GM12878 (cell line): ENCODE results near the gene RSAD2. TPM values are rescaled to one million over a fixed set of nuclear protein-coding genes. Genes with fewer than 3 reads are reported as not detected.

ENCODE experiments used
- ATF2 ChIP-seq: IDR thresholded peaks from 2 replicates; pipeline ENCODE4 v1.6.1; 2012; ENCODE audit warnings: low read length, inconsistent platforms
- BHLHE40 ChIP-seq, 2 experiments: fragments of 450-650 bp in 1 of 2; IDR thresholded peaks; 2 replicates each; pipeline ENCODE4 v1.6.1; 2011 to 2017; ENCODE audit warnings: low read depth in 2 of 2, borderline replicate concordance in 1 of 2, improper control_type of control experiment in 1 of 2, low read length in 1 of 2, mild to moderate bottlenecking in 1 of 2
- BMI1 ChIP-seq: fragments of 450-650 bp; IDR thresholded peaks from 2 replicates; pipeline ENCODE4 v1.6.1; 2016; ENCODE audit warnings: mild to moderate bottlenecking, moderate library complexity, borderline replicate concordance
- CHD1 ChIP-seq: IDR thresholded peaks from 2 replicates; pipeline ENCODE4 v1.6.1; 2012; ENCODE audit warnings: low read depth, low read length, improper control_type of control experiment
- E4F1 ChIP-seq: fragments of 450-650 bp; IDR thresholded peaks from 2 replicates; pipeline ENCODE4 v1.6.1; 2018; ENCODE audit warnings: borderline replicate concordance, mild to moderate bottlenecking; ENCODE audit not compliant: partially characterized antibody
- FOXK2 ChIP-seq: fragments of 450-650 bp; IDR thresholded peaks from 2 replicates; pipeline ENCODE4 v1.6.1; 2017; ENCODE audit warnings: mild to moderate bottlenecking, moderate library complexity
- HDAC6 ChIP-seq: fragments of 200-600 bp; sonication (generic); IDR thresholded peaks from one replicate; pipeline ENCODE4 v1.8.0; 2017; ENCODE audit warnings: antibody characterized with exemption; ENCODE audit not compliant: unreplicated experiment
- IKZF1 ChIP-seq: fragments of 450-650 bp; conservative IDR thresholded peaks from 2 replicates; pipeline ENCODE4 v1.6.1; 2017; ENCODE audit warnings: antibody characterized with exemption, mild to moderate bottlenecking
- JUND ChIP-seq: IDR thresholded peaks from 2 replicates; pipeline ENCODE4 v1.6.1; 2012; ENCODE audit warnings: low read depth, mild to moderate bottlenecking, low read length, improper control_type of control experiment, moderate library complexity
- MAX ChIP-seq: IDR thresholded peaks from 2 replicates; pipeline ENCODE4 v1.6.1; 2012; ENCODE audit warnings: low read depth, low read length, improper control_type of control experiment
- MEF2B ChIP-seq: fragments of 450-650 bp; IDR thresholded peaks from 2 replicates; pipeline ENCODE4 v1.6.1; 2018; ENCODE audit warnings: mild to moderate bottlenecking, moderate library complexity; ENCODE audit not compliant: partially characterized antibody, poor library complexity, severe bottlenecking
- PAX5 ChIP-seq: IDR thresholded peaks from 2 replicates; pipeline ENCODE4 v1.6.1; 2011; ENCODE audit warnings: low read depth, low read length, borderline replicate concordance
- PBX3 ChIP-seq: IDR thresholded peaks from 2 replicates; pipeline ENCODE4 v1.6.1; 2011; ENCODE audit warnings: mild to moderate bottlenecking, low read depth, low read length, moderate library complexity; ENCODE audit not compliant: insufficient replicate concordance
- RAD51 ChIP-seq: fragments of 450-650 bp; IDR thresholded peaks from 2 replicates; pipeline ENCODE4 v1.6.1; 2016; ENCODE audit warnings: moderate library complexity, mild to moderate bottlenecking, inconsistent platforms
- RFX5 ChIP-seq: IDR thresholded peaks from 2 replicates; pipeline ENCODE4 v1.6.1; 2011; ENCODE audit warnings: low read depth, low read length, improper control_type of control experiment
- SREBF1 ChIP-seq: IDR thresholded peaks from 2 replicates; pipeline ENCODE4 v1.6.1; 2012; ENCODE audit warnings: mild to moderate bottlenecking, low read length
- SREBF2 ChIP-seq: IDR thresholded peaks from 2 replicates; pipeline ENCODE4 v1.6.1; 2012; ENCODE audit warnings: mild to moderate bottlenecking, low read length
- STAT3 ChIP-seq: IDR thresholded peaks from 2 replicates; pipeline ENCODE4 v1.6.1; 2011; ENCODE audit warnings: low read depth, low read length, improper control_type of control experiment
- ZNF24 ChIP-seq: fragments of 450-650 bp; IDR thresholded peaks from 2 replicates; pipeline ENCODE4 v1.6.1; 2017; ENCODE audit warnings: antibody characterized with exemption, mild to moderate bottlenecking
- ZNF592 ChIP-seq: fragments of 450-650 bp; IDR thresholded peaks from 2 replicates; pipeline ENCODE4 v1.6.1; 2017; ENCODE audit warnings: mild to moderate bottlenecking, moderate library complexity
- ZNF622 ChIP-seq: fragments of 450-650 bp; IDR thresholded peaks from 2 replicates; pipeline ENCODE4 v1.6.1; 2017; ENCODE audit warnings: mild to moderate bottlenecking, inconsistent platforms
- polyA plus RNA-seq, 11 experiments: library from polyadenylated mRNA; depleted of rRNA in 4 of 11; unstranded in 6 of 11; stranded (reverse) in 5 of 11; fragments of >200 nt; fragmentation: Nextera tagmentation in 4 of 11; fragmentation: Illumina TruSeq in 1 of 11; extraction: Ambion mirVana in 4 of 11; extraction: Trizol in 1 of 11; gene quantifications; 1 replicate in 1 of 11; 2 replicates in 10 of 11; pipeline versions ENCODE4 v1.2.1 to v1.2.3, GENCODE V29; 2011 to 2016; ENCODE audit warnings: inconsistent platforms in 2 of 11, missing spikeins in 2 of 11, low read depth in 1 of 11
- total RNA-seq, 4 experiments: library from RNA; depleted of rRNA in 3 of 4; stranded (reverse); fragments of >200 nt in 3 of 4; fragmentation: Illumina TruSeq in 1 of 4; extraction: Trizol in 1 of 4; gene quantifications; 2 replicates each; pipeline versions ENCODE4 v1.2.1 to v1.2.3, GENCODE V29; 2013 to 2021

Gene RSAD2
- total and polyA plus RNA-seq, 10 of the 15 experiments (the other 5 are each of a cell fraction or from before 2014, with no cell fraction given), result 0.24 to 0.90 (median 0.69) TPM

GRCh38 chr2:6865346-6866274, 12.0 kb upstream of the RSAD2 start, which contains the start of gene CMPK2 (continued):
- TF ChIP-seq SREBF2 (no peak), BMI1 (no peak), ZNF24 (no peak), MAX (no peak), ATF2 (no peak), HDAC6 (no peak), PAX5 (no peak), FOXK2 (no peak), PBX3 (no peak), RAD51 (no peak), JUND (no peak), BHLHE40 (IDR thresholded peaks at IDR 0.05; ENCODE audit: borderline replicate concordance in 1 of 2, low read depth in 2 of 2, low read length in 1 of 2) (peak in 1 of 2 experiments; percentile 55; a peak in 1 of 4 replicates), SREBF1 (no peak), RFX5 (no peak), IKZF1 (peak; percentile 98), MEF2B (no peak), ZNF592 (no peak), CHD1 (no peak), ZNF622 (no peak), E4F1 (no peak), STAT3 (no peak)
